ENCODE results near the gene CNTNAP5. TPM values are rescaled to one million over a fixed set of nuclear protein-coding genes. Genes with fewer than 3 reads are reported as not detected.

The CNTNAP5 gene
- total and polyA plus RNA-seq, 2 of the 13 experiments (the other 11 are each of a cell fraction or from before 2014, with no cell fraction given) = not detected

DNA sequence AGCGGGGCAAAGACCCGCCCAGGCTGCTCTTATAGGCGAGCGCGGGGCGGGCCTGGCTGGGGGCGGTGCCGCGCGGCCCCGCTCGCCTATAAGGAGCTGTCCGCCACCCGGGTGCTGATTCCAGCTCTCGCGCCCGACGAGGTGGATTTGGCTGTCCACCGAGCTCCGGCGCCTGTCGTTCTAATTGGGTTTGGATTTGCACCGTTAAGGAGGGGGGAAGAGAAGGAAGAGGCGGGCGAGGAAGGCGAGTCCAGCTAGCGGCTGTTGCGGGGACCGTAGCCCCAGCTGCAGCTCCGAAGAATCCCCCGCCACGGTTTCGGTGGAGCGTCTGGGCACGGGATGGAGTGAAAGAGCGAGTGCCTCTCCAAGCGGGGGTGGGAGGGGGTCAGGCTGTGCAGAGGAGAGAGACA is at the start of gene CNTNAP5 (continued):
- TF ChIP-seq SP2 (CRISPR knock-in tag; IDR thresholded peaks at IDR 0.05) (no peak), SKIL (CRISPR knock-in tag; IDR thresholded peaks at IDR 0.05; ENCODE audit: borderline replicate concordance) (no peak), ZBTB40 (IDR thresholded peaks at IDR 0.05) (no peak), ZBTB40 (CRISPR knock-in tag; IDR thresholded peaks at IDR 0.05) (no peak), RNF219 (CRISPR knock-in tag; IDR thresholded peaks at IDR 0.05) (no peak), ZBTB14 (CRISPR knock-in tag; IDR thresholded peaks at IDR 0.05) (peak; percentile 64), RFXAP (CRISPR knock-in tag; IDR thresholded peaks at IDR 0.05; ENCODE audit: borderline replicate concordance) (0 out of 2 replicates have a peak, but pooled peaks have one; percentile 27), NFIC (IDR thresholded peaks at IDR 0.05; ENCODE audit: low read length) (no peak), TFE3 (CRISPR knock-in tag; IDR thresholded peaks at IDR 0.05) (0 out of 2 replicates have a peak, but pooled peaks have one; percentile 23), SAP130 (CRISPR knock-in tag; IDR thresholded peaks at IDR 0.05; ENCODE audit: low read depth) (no peak)
